HG02588 (cell line): ENCODE measurements around the gene SCRG1.

ENCODE experiments used
- ATAC-seq: cut with Tn5 transposase; IDR thresholded peaks from one replicate; pipeline ENCODE4 v1.9.1; 2021; ENCODE audit warnings: mild to moderate bottlenecking, moderate library complexity; ENCODE audit not compliant: unreplicated experiment

SCRG1 gene

GRCh38 chr4:173365359-173365996, 33.4 kb downstream of the SCRG1 start:
- ATAC-seq, result no peak

- ATAC-seq, result no peak
Observed at GRCh38 chr4:173362666-173363065, 36.2 kb downstream of the SCRG1 start.

GRCh38 chr4:173360587-173361221, 38.2 kb downstream of the SCRG1 start:
- no peak for ATAC-seq

GRCh38 chr4:173357939-173358338, 41.0 kb downstream of the SCRG1 start:
- ATAC-seq, result no peak

- no peak for ATAC-seq
Observed at GRCh38 chr4:173347467-173347866, 51.4 kb downstream of the SCRG1 start.

GRCh38 chr4:173346074-173346473, 52.8 kb downstream of the SCRG1 start:
- ATAC-seq, result no peak

- no peak for ATAC-seq
Observed at GRCh38 chr4:173345648-173346047, 53.3 kb downstream of the SCRG1 start.

- ATAC-seq, result no peak
Observed at GRCh38 chr4:173343832-173344397, 55.0 kb downstream of the SCRG1 start.

- ATAC-seq, result no peak
Observed at GRCh38 chr4:173337463-173337862, 61.5 kb downstream of the SCRG1 start.

GRCh38 chr4:173334891-173335752, 63.8 kb downstream of the SCRG1 start:
- ATAC-seq, result peak; percentile 27
